Kidney epithelial cell (primary cell): ENCODE results near the gene SYT1. TPM values are rescaled to one million over a fixed set of nuclear protein-coding genes. Genes with fewer than 3 reads are reported as not detected.

Experiments used
- DNase-seq: peaks from one replicate; pipeline ENCODE4 v3.0.0-alpha.2; 2010; ENCODE audit warnings: low read depth
- H3K27me3 ChIP-seq: 2 replicates; pipeline ENCODE4 v1.6.0; 2011; ENCODE audit warnings: low read length; ENCODE audit not compliant: control insufficient read depth, insufficient read depth
- H3K36me3 ChIP-seq: 2 replicates; pipeline ENCODE4 v1.5.1; 2011; ENCODE audit warnings: low read length; ENCODE audit not compliant: control insufficient read depth, insufficient read depth
- H3K4me3 ChIP-seq: 2 replicates; pipeline ENCODE4 v1.5.1; 2011; ENCODE audit warnings: low read depth, mild to moderate bottlenecking, control low read depth, low read length
- CTCF ChIP-seq: IDR thresholded peaks from 2 replicates; pipeline ENCODE4 v1.5.1; 2011; ENCODE audit warnings: mild to moderate bottlenecking, moderate library complexity, low read length, control low read depth, inconsistent platforms; ENCODE audit not compliant: insufficient read depth, poor library complexity, severe bottlenecking
- total RNA-seq: library from RNA; depleted of rRNA; stranded (reverse); fragments of >200 nt; gene quantifications from 2 replicates; pipeline ENCODE4 v1.2.3, GENCODE V29; 2015

The SYT1 gene
- total RNA-seq, 1 donor from 2014 or later: 7.4 TPM

GRCh38 chr12:79267580-79267979 is 403.0 kb downstream of the SYT1 start:
- TF ChIP-seq CTCF: no peak
- H3K27me3 ChIP-seq: no peaks in the 10 kb centered on the region
- no peak for DNase-seq
- no peaks in the 10 kb centered on the region for H3K36me3 ChIP-seq
- H3K4me3 ChIP-seq: no peak overlapping the region

- no peak for TF ChIP-seq CTCF
- no peaks in the 10 kb centered on the region for H3K27me3 ChIP-seq
- no peaks in the 10 kb centered on the region for H3K36me3 ChIP-seq
- DNase-seq: no peak
- H3K4me3 ChIP-seq: no peak overlapping the region
These were observed 410.0 kb downstream of the SYT1 start for GRCh38 chr12:79274501-79275064.

DNA sequence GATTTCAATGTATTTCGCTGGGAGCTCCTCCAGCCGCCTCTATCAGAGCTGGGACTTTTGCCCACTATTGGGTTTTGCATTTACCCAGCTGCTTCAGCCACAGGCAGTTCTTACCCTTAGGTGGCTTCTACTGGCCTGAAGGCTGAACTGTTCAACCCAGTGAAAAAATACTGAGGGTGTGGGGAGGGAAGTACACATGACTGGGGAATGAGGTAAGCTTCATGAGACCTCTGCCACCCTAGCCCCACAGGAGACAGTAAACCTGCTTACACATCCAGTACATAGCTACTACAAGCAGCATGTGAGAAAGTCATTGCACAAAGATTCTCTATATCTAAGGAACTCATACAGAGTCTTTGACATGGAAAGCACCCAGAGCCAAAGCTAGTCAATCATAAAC is 411.1 kb downstream of the SYT1 start:
- TF ChIP-seq CTCF: no peak
- no peaks in the 10 kb centered on the region for H3K36me3 ChIP-seq
- no peak overlapping the region for H3K4me3 ChIP-seq
- DNase-seq: no peak
- no peaks in the 10 kb centered on the region for H3K27me3 ChIP-seq

DNA sequence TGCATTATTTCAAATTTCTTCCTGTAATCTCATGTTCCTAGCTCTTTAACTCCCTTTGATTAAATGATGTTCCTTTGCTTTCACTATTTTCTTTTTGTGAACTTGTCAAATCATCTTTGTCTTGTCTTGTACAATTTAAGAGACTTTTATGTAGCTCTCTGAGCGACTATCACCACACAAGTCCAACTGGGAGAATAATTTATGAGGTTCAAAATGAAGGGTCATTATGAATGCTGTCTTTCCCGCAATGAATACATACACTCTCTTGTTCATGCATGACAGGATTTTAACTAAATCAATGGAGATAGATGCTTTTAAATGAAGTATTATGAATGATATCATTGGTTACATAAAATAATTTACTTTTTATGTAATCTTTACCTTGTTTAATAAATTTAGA is 418.8 kb downstream of the SYT1 start:
- no peak for TF ChIP-seq CTCF
- Histone ChIP-seq H3K36me3 (no peaks in the 10 kb centered on the region), H3K27me3 (no peaks in the 10 kb centered on the region), H3K4me3 (no peak overlapping the region)
- DNase-seq: no peak

GRCh38 chr12:79288911-79289310 is 424.3 kb downstream of the SYT1 start:
- Histone ChIP-seq H3K4me3 (no peak overlapping the region), H3K27me3 (no peaks in the 10 kb centered on the region), H3K36me3 (no peaks in the 10 kb centered on the region)
- TF ChIP-seq CTCF: no peak
- DNase-seq: no peak

DNA sequence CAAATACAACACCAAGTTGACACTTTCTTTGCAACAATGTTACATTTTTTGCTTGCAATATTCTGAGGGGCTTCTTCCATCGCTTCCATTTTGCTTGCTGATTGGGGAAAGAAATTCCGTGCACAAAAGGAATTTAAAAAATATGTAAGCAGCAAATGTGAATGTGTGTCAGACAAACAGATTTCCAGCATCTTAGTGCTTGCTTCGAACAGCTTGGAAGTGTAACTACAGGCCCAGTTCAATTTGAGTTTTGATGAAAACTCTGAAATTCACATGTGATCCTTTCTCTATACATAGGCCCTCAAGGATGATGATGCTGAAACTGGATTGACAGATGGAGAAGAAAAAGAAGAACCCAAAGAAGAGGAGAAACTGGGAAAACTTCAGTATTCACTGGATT is 427.1 kb downstream of the SYT1 start:
- no peaks in the 10 kb centered on the region for H3K36me3 ChIP-seq
- no peaks in the 10 kb centered on the region for H3K27me3 ChIP-seq
- DNase-seq: no peak
- no peak overlapping the region for H3K4me3 ChIP-seq
- no peak for TF ChIP-seq CTCF
